HG03378 (cell line): ENCODE measurements around the gene CDYL.
"Not testable (repeated sequence)": the region's sequence is repeated elsewhere in the genome, so short reads cannot be mapped to it uniquely, and the experiment has no call there.

Source experiments
- ATAC-seq: cut with Tn5 transposase; IDR thresholded peaks from one replicate; pipeline ENCODE4 v1.9.1; 2021; ENCODE audit warnings: mild to moderate bottlenecking, moderate library complexity; ENCODE audit not compliant: unreplicated experiment

The CDYL gene

GRCh38 chr6:4829089-4829488, 52.9 kb downstream of the CDYL start:
- no peak for ATAC-seq

- ATAC-seq: not testable (repeated sequence)
Observed at GRCh38 chr6:4835540-4835939, 59.3 kb downstream of the CDYL start.

GRCh38 chr6:4840169-4840568, 64.0 kb downstream of the CDYL start:
- ATAC-seq: no peak

- no peak for ATAC-seq
Observed at GRCh38 chr6:4844108-4844507, 67.9 kb downstream of the CDYL start.

- no peak for ATAC-seq
Observed at GRCh38 chr6:4846387-4846786, 70.2 kb downstream of the CDYL start.

GRCh38 chr6:4848382-4849068, 72.3 kb downstream of the CDYL start:
- no peak for ATAC-seq

GRCh38 chr6:4849226-4850022, 73.2 kb downstream of the CDYL start:
- no peak for ATAC-seq

GRCh38 chr6:4851035-4851434, 74.8 kb downstream of the CDYL start:
- ATAC-seq: no peak

- ATAC-seq: not testable (repeated sequence)
Observed at GRCh38 chr6:4852186-4852585, 76.0 kb downstream of the CDYL start.

GRCh38 chr6:4852938-4853337, 76.7 kb downstream of the CDYL start:
- ATAC-seq: no peak

GRCh38 chr6:4853349-4853748, 77.1 kb downstream of the CDYL start:
- no peak for ATAC-seq

- no peak for ATAC-seq
Observed at GRCh38 chr6:4853782-4854511, 77.7 kb downstream of the CDYL start.

- no peak for ATAC-seq
Observed at GRCh38 chr6:4856785-4857184, 80.6 kb downstream of the CDYL start.

GRCh38 chr6:4858194-4859015, 82.2 kb downstream of the CDYL start:
- no peak for ATAC-seq

- no peak for ATAC-seq
Observed at GRCh38 chr6:4860387-4860786, 84.2 kb downstream of the CDYL start.

- ATAC-seq: no peak
Observed at GRCh38 chr6:4861564-4861963, 85.4 kb downstream of the CDYL start.

- no peak for ATAC-seq
Observed at GRCh38 chr6:4864519-4864918, 88.3 kb downstream of the CDYL start.

GRCh38 chr6:4865006-4865405, 88.8 kb downstream of the CDYL start:
- ATAC-seq: not testable (repeated sequence)

- ATAC-seq: no peak
Observed at GRCh38 chr6:4870821-4871494, 94.8 kb downstream of the CDYL start.

- no peak for ATAC-seq
Observed at GRCh38 chr6:4871825-4872224, 95.6 kb downstream of the CDYL start.
